Glutamatergic neuron (in vitro differentiated cells): ENCODE measurements around the gene BAIAP2. TPM values are rescaled to one million over a fixed set of nuclear protein-coding genes. Genes with fewer than 3 reads are reported as not detected.

Experiments used
- DNase-seq: peaks from one replicate; pipeline ENCODE4 v3.0.0; 2022
- H3K27ac Mint-ChIP-seq: one replicate; pipeline ENCODE4 v1.8.0; 2020; ENCODE audit warnings: mild to moderate bottlenecking, mixed read lengths, inconsistent platforms; ENCODE audit not compliant: unreplicated experiment
- H3K27me3 Mint-ChIP-seq: one replicate; pipeline ENCODE4 v1.8.0; 2020; ENCODE audit warnings: mild to moderate bottlenecking, moderate library complexity, mixed read lengths, inconsistent platforms; ENCODE audit not compliant: unreplicated experiment
- H3K36me3 Mint-ChIP-seq: one replicate; pipeline ENCODE4 v1.8.0; 2020; ENCODE audit warnings: mild to moderate bottlenecking, mixed read lengths, inconsistent platforms; ENCODE audit not compliant: unreplicated experiment
- H3K4me1 Mint-ChIP-seq: one replicate; pipeline ENCODE4 v1.8.0; 2020; ENCODE audit warnings: mild to moderate bottlenecking, low read depth, mixed read lengths, inconsistent platforms; ENCODE audit not compliant: unreplicated experiment
- H3K4me3 Mint-ChIP-seq: one replicate; pipeline ENCODE4 v1.8.0; 2020; ENCODE audit warnings: mild to moderate bottlenecking, mixed read lengths, inconsistent platforms; ENCODE audit not compliant: unreplicated experiment
- H3K9me3 Mint-ChIP-seq: one replicate; pipeline ENCODE4 v1.8.0; 2020; ENCODE audit warnings: mild to moderate bottlenecking, moderate library complexity, mixed read lengths, inconsistent platforms; ENCODE audit not compliant: unreplicated experiment
- total RNA-seq: library from RNA; stranded (reverse); fragmentation: NEBNext Ultra II Directional; extraction: Animal tissue kit (Norgen Biotek cat#: 25700); gene quantifications from one replicate; pipeline ENCODE4 v1.2.1, GENCODE V29; 2021; ENCODE audit not compliant: unreplicated experiment
- TF ChIP-seq, protein P1 (sequence below): fragments of 200-600 bp; sonication (generic); IDR thresholded peaks from one replicate; pipeline ENCODE4 v1.5.0; 2021; ENCODE audit not compliant: partially characterized antibody, unreplicated experiment

The BAIAP2 gene
- total RNA-seq, 1 donor from 2014 or later: 252 TPM

- TF ChIP-seq, protein P1, sequence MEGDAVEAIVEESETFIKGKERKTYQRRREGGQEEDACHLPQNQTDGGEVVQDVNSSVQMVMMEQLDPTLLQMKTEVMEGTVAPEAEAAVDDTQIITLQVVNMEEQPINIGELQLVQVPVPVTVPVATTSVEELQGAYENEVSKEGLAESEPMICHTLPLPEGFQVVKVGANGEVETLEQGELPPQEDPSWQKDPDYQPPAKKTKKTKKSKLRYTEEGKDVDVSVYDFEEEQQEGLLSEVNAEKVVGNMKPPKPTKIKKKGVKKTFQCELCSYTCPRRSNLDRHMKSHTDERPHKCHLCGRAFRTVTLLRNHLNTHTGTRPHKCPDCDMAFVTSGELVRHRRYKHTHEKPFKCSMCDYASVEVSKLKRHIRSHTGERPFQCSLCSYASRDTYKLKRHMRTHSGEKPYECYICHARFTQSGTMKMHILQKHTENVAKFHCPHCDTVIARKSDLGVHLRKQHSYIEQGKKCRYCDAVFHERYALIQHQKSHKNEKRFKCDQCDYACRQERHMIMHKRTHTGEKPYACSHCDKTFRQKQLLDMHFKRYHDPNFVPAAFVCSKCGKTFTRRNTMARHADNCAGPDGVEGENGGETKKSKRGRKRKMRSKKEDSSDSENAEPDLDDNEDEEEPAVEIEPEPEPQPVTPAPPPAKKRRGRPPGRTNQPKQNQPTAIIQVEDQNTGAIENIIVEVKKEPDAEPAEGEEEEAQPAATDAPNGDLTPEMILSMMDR: no peak
- Mint-ChIP-seq H3K27ac (peak overlapping the region; percentile 64), H3K36me3 (no peaks in the 10 kb centered on the region), H3K9me3 (peaks cover 18% of the 10 kb centered on the region), H3K4me3 (no peak overlapping the region), H3K27me3 (peaks cover 20% of the 10 kb centered on the region), H3K4me1 (peaks cover 12% of the 10 kb centered on the region)
- no peak for DNase-seq
Measured at GRCh38 chr17:81115749-81116464, 81.0 kb downstream of the BAIAP2 start.

- TF ChIP-seq, protein P1: no peak
- Mint-ChIP-seq H3K27me3 (peaks cover 20% of the 10 kb centered on the region), H3K4me3 (no peak overlapping the region), H3K4me1 (peaks cover 10% of the 10 kb centered on the region), H3K27ac (no peak overlapping the region), H3K36me3 (no peaks in the 10 kb centered on the region), H3K9me3 (peaks cover 17% of the 10 kb centered on the region)
- DNase-seq: no peak
Measured at GRCh38 chr17:81116704-81117103, 81.8 kb downstream of the BAIAP2 start.

DNA sequence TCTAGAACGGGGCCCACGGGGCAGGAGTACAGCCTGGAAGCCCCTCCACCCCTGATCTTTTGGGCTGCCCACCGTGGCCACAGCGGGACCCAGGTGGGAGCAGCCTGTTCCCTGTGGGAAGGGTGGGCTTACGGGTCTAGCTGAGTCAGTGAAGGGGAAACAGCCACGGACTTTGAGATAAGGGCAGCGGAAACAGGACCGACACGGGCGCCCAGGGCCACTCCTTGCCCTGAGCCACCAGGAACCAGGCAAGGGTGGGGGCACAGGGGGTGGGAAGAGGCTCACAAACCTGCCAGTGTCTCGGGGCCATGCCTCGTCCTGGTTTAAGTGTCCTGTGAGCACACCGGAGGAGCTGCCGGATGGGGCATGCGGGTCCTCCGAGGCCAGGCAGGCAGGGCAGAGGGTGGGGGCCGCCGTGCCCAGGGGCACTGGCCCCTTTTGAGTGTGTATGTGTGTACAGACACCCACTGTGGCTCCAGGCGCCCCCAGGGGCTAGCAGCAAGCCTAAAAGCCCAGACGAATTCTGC lies 82.8 kb downstream of the BAIAP2 start:
- no peaks in the 10 kb centered on the region for H3K36me3 Mint-ChIP-seq
- TF ChIP-seq, protein P1: no peak
- no peak overlapping the region for H3K27ac Mint-ChIP-seq
- H3K4me1 Mint-ChIP-seq: peaks cover 10% of the 10 kb centered on the region
- DNase-seq: no peak
- peaks cover 20% of the 10 kb centered on the region for H3K27me3 Mint-ChIP-seq
- no peak overlapping the region for H3K4me3 Mint-ChIP-seq
- peaks cover 14% of the 10 kb centered on the region for H3K9me3 Mint-ChIP-seq

- Mint-ChIP-seq H3K4me3 (peak overlapping the region; percentile 25), H3K9me3 (peaks cover 14% of the 10 kb centered on the region), H3K4me1 (peaks cover 8% of the 10 kb centered on the region), H3K36me3 (no peaks in the 10 kb centered on the region), H3K27me3 (peaks cover 18% of the 10 kb centered on the region), H3K27ac (peak overlapping the region; percentile 59)
- DNase-seq: no peak
- TF ChIP-seq, protein P1: no peak
Measured at GRCh38 chr17:81118308-81119221, 83.6 kb downstream of the BAIAP2 start.
